GM12878 (cell line): ENCODE results near the gene GFM1. TPM values are rescaled to one million over a fixed set of nuclear protein-coding genes. Genes with fewer than 3 reads are reported as not detected.

Experiments used
- ATAC-seq: fragments of 200-7000 bp; cut with Tn5 transposase; 3 replicates; pipeline ENCODE4 v1.9.1; 2020; ENCODE audit warnings: mild to moderate bottlenecking, moderate library complexity
- BruUV-seq: library from RNA; stranded (reverse); fragments of 400-500 nt; replicated peaks from 2 replicates; lab custom pipeline; 2021; lab: Mats Ljungman, UMichigan
- CTCF ChIA-PET: fragments of 300-600 bp; sonication (Branson Sonifier 250); formaldehyde crosslinking; extraction: SDS; loops from one replicate; lab custom pipeline; 2021; ENCODE audit warnings: inconsistent platforms; lab: Yijun Ruan, JAX
- POLR2A ChIA-PET: fragments of 350-600 bp; formaldehyde crosslinking; extraction: SDS; loops from one replicate; lab custom pipeline; 2021; ENCODE audit warnings: inconsistent platforms; lab: Charles Lee
- RAD21 ChIA-PET: fragments of 300-600 bp; sonication (Branson Sonifier 250); formaldehyde crosslinking; loops from one replicate; lab custom pipeline; 2023; ENCODE audit warnings: antibody characterized with exemption; ENCODE audit not compliant: unreplicated experiment; lab: Charles Lee
- SMC1A ChIA-PET: fragments of 300-600 bp; sonication (Branson Sonifier 250); formaldehyde crosslinking; loops from one replicate; lab custom pipeline; 2023; ENCODE audit not compliant: unreplicated experiment, uncharacterized antibody; lab: Charles Lee
- DNase-seq: peaks from one replicate; pipeline ENCODE4 v3.0.0-alpha.2; 2011; ENCODE audit warnings: low read depth, low spot score
- FAIRE-seq: peaks from 3 replicates; lab custom pipeline; 2011; peaks lifted over from hg19 to GRCh38; lab: Jason Lieb, UNC
- H2AFZ ChIP-seq: 2 replicates; pipeline ENCODE4 v1.6.0; 2011; ENCODE audit warnings: low read depth, low read length, control low read depth; ENCODE audit not compliant: control insufficient read depth
- H3K27ac ChIP-seq: 2 replicates; pipeline ENCODE4 v1.5.1; 2011; ENCODE audit warnings: control low read depth; ENCODE audit not compliant: control insufficient read depth, insufficient read depth
- H3K27me3 ChIP-seq, 2 experiments: replicated peaks in 1 of 2; 2 replicates each; pipeline versions ENCODE4 v1.6.0 to v1.6.1; 2011; ENCODE audit warnings: low read length in 1 of 2; ENCODE audit not compliant: control insufficient read depth in 2 of 2, insufficient read depth in 2 of 2
- H3K36me3 ChIP-seq, 2 experiments: 2 replicates each; pipeline ENCODE4 v1.5.1; 2011; ENCODE audit warnings: low read length in 1 of 2; ENCODE audit not compliant: control insufficient read depth in 2 of 2, insufficient read depth in 2 of 2
- H3K4me1 ChIP-seq: 2 replicates; pipeline ENCODE4 v1.6.1; 2011; ENCODE audit warnings: mild to moderate bottlenecking, low read length, moderate library complexity, mixed read lengths; ENCODE audit not compliant: control insufficient read depth, insufficient read depth
- H3K4me2 ChIP-seq: 2 replicates; pipeline ENCODE4 v1.6.0; 2011; ENCODE audit warnings: control low read depth; ENCODE audit not compliant: control insufficient read depth, insufficient read depth
- H3K4me3 ChIP-seq: fragments of 200-600 bp; sonication (generic); 2 replicates; pipeline ENCODE4 v1.5.1; 2016
- H3K79me2 ChIP-seq: 2 replicates; pipeline ENCODE4 v1.6.0; 2011; ENCODE audit warnings: low read length; ENCODE audit not compliant: control insufficient read depth, insufficient read depth
- H3K9ac ChIP-seq: 2 replicates; pipeline ENCODE4 v1.8.0; 2011; ENCODE audit warnings: low read length, control low read depth, mixed read lengths; ENCODE audit not compliant: control insufficient read depth, insufficient read depth
- H3K9me3 ChIP-seq: replicated peaks from 3 replicates; pipeline ENCODE4 v1.5.1; 2011; ENCODE audit warnings: mild to moderate bottlenecking, low read length; ENCODE audit not compliant: control insufficient read depth, insufficient read depth
- H4K20me1 ChIP-seq: 2 replicates; pipeline ENCODE4 v1.6.0; 2011; ENCODE audit not compliant: control insufficient read depth, insufficient read depth
- CBFB ChIP-seq: IDR thresholded peaks from 2 replicates; pipeline ENCODE4 v1.6.1; 2016; ENCODE audit warnings: antibody characterized with exemption, low read depth
- CHD4 ChIP-seq: fragments of 200-600 bp; sonication (generic); IDR thresholded peaks from 2 replicates; pipeline ENCODE4 v1.6.1; 2016; ENCODE audit warnings: mild to moderate bottlenecking
- GABPA ChIP-seq: IDR thresholded peaks from 2 replicates; pipeline ENCODE4 v1.6.1; 2014; ENCODE audit warnings: antibody characterized with exemption, low read depth, mild to moderate bottlenecking, inconsistent platforms
- MTA2 ChIP-seq: fragments of 450-650 bp; IDR thresholded peaks from 2 replicates; pipeline ENCODE4 v1.6.1; 2016; ENCODE audit warnings: low read depth, mild to moderate bottlenecking, moderate library complexity
- NR2C1 ChIP-seq: fragments of 450-650 bp; IDR thresholded peaks from 2 replicates; pipeline ENCODE4 v1.6.1; 2017; ENCODE audit warnings: antibody characterized with exemption, mild to moderate bottlenecking, moderate library complexity
- SREBF2 ChIP-seq: IDR thresholded peaks from 2 replicates; pipeline ENCODE4 v1.6.1; 2012; ENCODE audit warnings: mild to moderate bottlenecking, low read length
- TCF7 ChIP-seq: IDR thresholded peaks from 2 replicates; pipeline ENCODE4 v1.6.1; 2014; ENCODE audit warnings: antibody characterized with exemption, borderline replicate concordance
- ZNF274 ChIP-seq: IDR thresholded peaks from one replicate; pipeline ENCODE4 v1.8.0; 2011; ENCODE audit not compliant: insufficient read length, insufficient read depth
- WGBS: methylation state at CpG from one replicate; pipeline ENCODE4 v1.1.6; 2016; ENCODE audit warnings: low lambda C conversion rate; ENCODE audit not compliant: insufficient replicate concordance, insufficient coverage; ENCODE audit errors: missing lambda C conversion rate; 5-methylcytosine and 5-hydroxymethylcytosine counted together
- in situ Hi-C: fragments of 300-500 bp; cut with MboI; formaldehyde crosslinking; loops from 9 replicates; pipeline ENCODE4 v1.14.3; 2018; ENCODE audit warnings: mixed read lengths
- intact Hi-C: fragments of 100-400 bp; cut with micrococcal nuclease; formaldehyde crosslinking; loops from one replicate; pipeline ENCODE4 v1.14.2; 2022; ENCODE audit not compliant: unreplicated experiment
- polyA plus RNA-seq, 11 experiments: library from polyadenylated mRNA; depleted of rRNA in 4 of 11; unstranded in 6 of 11; stranded (reverse) in 5 of 11; fragments of >200 nt; fragmentation: Nextera tagmentation in 4 of 11; fragmentation: Illumina TruSeq in 1 of 11; extraction: Ambion mirVana in 4 of 11; extraction: Trizol in 1 of 11; gene quantifications; 1 replicate in 1 of 11; 2 replicates in 10 of 11; pipeline versions ENCODE4 v1.2.1 to v1.2.3, GENCODE V29; 2011 to 2016; ENCODE audit warnings: inconsistent platforms in 2 of 11, missing spikeins in 2 of 11, low read depth in 1 of 11
- total RNA-seq, 4 experiments: library from RNA; depleted of rRNA in 3 of 4; stranded (reverse); fragments of >200 nt in 3 of 4; fragmentation: Illumina TruSeq in 1 of 4; extraction: Trizol in 1 of 4; gene quantifications; 2 replicates each; pipeline versions ENCODE4 v1.2.1 to v1.2.3, GENCODE V29; 2013 to 2021
- TF ChIP-seq, protein P1 (sequence below): IDR thresholded peaks from 2 replicates; pipeline ENCODE4 v1.6.1; 2011; ENCODE audit warnings: borderline replicate concordance, low read depth, mild to moderate bottlenecking, moderate library complexity, low read length; ENCODE audit not compliant: insufficient read depth, poor library complexity, severe bottlenecking
- TF ChIP-seq, protein P2 (sequence below): fragments of 450-650 bp; IDR thresholded peaks from 2 replicates; pipeline ENCODE4 v1.6.1; 2018; ENCODE audit warnings: borderline replicate concordance, mild to moderate bottlenecking; ENCODE audit not compliant: partially characterized antibody
- TF ChIP-seq, protein P3 (sequence below): IDR thresholded peaks from 2 replicates; pipeline ENCODE4 v1.6.1; 2011; ENCODE audit warnings: low read depth, low read length, improper control_type of control experiment, borderline replicate concordance

The GFM1 gene
- total and polyA plus RNA-seq, 10 of the 15 experiments (the other 5 are each of a cell fraction or from before 2014, with no cell fraction given) = 36.9 to 87.2 (median 57.3) TPM

DNA sequence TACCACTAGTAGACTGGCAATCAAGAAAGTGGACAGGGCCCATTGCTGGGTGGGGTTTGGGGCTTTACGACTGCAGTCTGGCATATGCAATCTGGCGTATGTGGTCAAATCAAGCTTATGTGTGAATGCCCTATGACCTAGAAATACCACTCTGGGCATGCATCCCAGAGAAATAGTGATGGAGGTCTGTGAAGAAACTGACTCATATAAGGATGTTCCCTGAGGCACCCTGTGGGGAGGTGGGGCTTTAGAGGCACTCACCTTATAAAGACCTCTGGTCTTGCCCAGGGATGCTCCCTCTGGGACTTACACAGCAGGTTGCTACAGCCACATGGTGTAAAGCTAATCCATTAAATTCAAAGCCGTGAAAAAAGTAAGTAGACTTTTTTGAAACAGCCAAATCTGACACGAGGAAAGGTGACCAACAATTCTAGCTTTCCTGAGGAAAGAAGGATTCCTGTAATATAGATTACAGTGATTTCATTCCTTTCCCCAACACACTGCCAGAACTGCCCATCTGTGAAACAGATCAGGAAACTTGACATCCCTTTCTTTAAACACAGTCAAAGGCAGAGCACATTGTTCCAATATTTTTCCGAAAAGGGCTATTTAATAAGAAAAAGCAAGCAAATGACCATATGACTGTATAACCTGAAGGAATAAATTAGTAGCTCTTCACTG lies 74.3 kb downstream of the GFM1 start:
- Histone ChIP-seq H3K4me2 (no peak overlapping the region), H2AFZ (no peak overlapping the region), H3K9me3 (no peaks in the 10 kb centered on the region)
- ChIA-PET SMC1A (no interaction called here), CTCF (interaction anchor here (0.9 to 2.0 kb wide), 3 partner anchors 8 to 15 kb away, joined by 3 to 14 read pairs (median 6); no protein-coding TSS in a partner anchor), RAD21 (interaction anchor here (0.7 kb wide), 1 partner anchor 207 kb away, joined by 3 read pairs; no protein-coding TSS in a partner anchor)
- no peak for FAIRE-seq
- no peak for TF ChIP-seq CBFB
- TF ChIP-seq, all 136 proteins: peak for 0
- Histone ChIP-seq H3K27ac (no peak overlapping the region), H3K36me3 (no peaks in the 10 kb centered on the region; a peak in 3 of 4 replicates), H3K27me3 (no peaks in the 10 kb centered on the region), H3K9ac (no peak overlapping the region), H4K20me1 (no peaks in the 10 kb centered on the region), H3K4me3 (no peak overlapping the region), H3K4me1 (no peaks in the 10 kb centered on the region), H3K79me2 (no peaks in the 10 kb centered on the region)
- WGBS = 95% methylated on average over 5 of the region's 5 CpGs
- intact Hi-C loops (no loop called here), in situ Hi-C loops (no loop called here)
- BruUV-seq = no TSS peak
- POLR2A ChIA-PET = interaction anchor here (0.7 kb wide), 1 partner anchor 126 kb away, joined by 3 read pairs; no protein-coding TSS in a partner anchor
- DNase-seq (no peak), ATAC-seq (no peak)

DNA sequence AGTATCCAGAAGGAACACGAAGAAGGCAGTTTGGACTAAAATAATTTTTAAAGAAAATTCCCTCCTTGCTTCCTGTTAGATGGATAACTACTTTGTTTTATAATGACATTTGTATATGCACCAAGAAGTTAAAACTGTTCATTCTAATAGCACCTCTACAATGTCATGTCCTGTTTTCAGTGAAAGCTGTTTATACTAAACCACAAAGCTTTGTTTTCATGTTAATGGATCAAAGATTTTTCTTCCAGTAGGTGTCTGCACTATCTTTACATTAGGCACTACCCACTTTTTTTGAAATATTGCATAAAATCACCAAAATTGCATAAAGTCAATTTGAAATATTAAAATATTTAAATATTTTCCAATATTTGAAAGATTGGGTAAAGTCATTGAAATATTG lies 77.8 kb downstream of the GFM1 start:
- ChIA-PET CTCF (no interaction called here), RAD21 (interaction anchor here (0.7 to 1.6 kb wide), 2 partner anchors 182 to 645 kb away, joined by 3 to 4 read pairs; no protein-coding TSS in a partner anchor), SMC1A (interaction anchor here (1.0 kb wide), 1 partner anchor 9 kb away, joined by 3 read pairs; no protein-coding TSS in a partner anchor), POLR2A (interaction anchor here (0.7 kb wide), 1 partner anchor 18 kb away, joined by 4 read pairs; no protein-coding TSS in a partner anchor)
- no TSS peak for BruUV-seq
- no peak overlapping the region for H3K9ac ChIP-seq
- no peaks in the 10 kb centered on the region for H3K27me3 ChIP-seq
- DNase-seq (no peak), ATAC-seq (no peak), FAIRE-seq (no peak)
- no peaks in the 10 kb centered on the region for H3K79me2 ChIP-seq
- H3K4me2 ChIP-seq = no peak overlapping the region
- H3K9me3 ChIP-seq = no peaks in the 10 kb centered on the region
- 83% methylated on average over 1 of the region's 1 CpG for WGBS
- no peaks in the 10 kb centered on the region for H4K20me1 ChIP-seq
- no peak overlapping the region for H3K4me3 ChIP-seq
- in situ Hi-C loops (loop anchor here (5.0 kb wide), 1 partner anchor 70 kb away; no protein-coding TSS in a partner anchor), intact Hi-C loops (no loop called here)
- H3K4me1 ChIP-seq = no peaks in the 10 kb centered on the region
- no peaks in the 10 kb centered on the region; a peak in 2 of 4 replicates for H3K36me3 ChIP-seq
- no peak overlapping the region for H3K27ac ChIP-seq
- no peak overlapping the region for H2AFZ ChIP-seq
- TF ChIP-seq TCF7 = no peak
- no peak for TF ChIP-seq ZNF274
- TF ChIP-seq CHD4 = no peak
- no peak for TF ChIP-seq SREBF2
- TF ChIP-seq NR2C1 = no peak
- TF ChIP-seq GABPA = no peak
- TF ChIP-seq, protein P1, sequence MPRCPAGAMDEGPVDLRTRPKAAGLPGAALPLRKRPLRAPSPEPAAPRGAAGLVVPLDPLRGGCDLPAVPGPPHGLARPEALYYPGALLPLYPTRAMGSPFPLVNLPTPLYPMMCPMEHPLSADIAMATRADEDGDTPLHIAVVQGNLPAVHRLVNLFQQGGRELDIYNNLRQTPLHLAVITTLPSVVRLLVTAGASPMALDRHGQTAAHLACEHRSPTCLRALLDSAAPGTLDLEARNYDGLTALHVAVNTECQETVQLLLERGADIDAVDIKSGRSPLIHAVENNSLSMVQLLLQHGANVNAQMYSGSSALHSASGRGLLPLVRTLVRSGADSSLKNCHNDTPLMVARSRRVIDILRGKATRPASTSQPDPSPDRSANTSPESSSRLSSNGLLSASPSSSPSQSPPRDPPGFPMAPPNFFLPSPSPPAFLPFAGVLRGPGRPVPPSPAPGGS = no peak
- TF ChIP-seq MTA2 = no peak
- TF ChIP-seq, protein P2, sequence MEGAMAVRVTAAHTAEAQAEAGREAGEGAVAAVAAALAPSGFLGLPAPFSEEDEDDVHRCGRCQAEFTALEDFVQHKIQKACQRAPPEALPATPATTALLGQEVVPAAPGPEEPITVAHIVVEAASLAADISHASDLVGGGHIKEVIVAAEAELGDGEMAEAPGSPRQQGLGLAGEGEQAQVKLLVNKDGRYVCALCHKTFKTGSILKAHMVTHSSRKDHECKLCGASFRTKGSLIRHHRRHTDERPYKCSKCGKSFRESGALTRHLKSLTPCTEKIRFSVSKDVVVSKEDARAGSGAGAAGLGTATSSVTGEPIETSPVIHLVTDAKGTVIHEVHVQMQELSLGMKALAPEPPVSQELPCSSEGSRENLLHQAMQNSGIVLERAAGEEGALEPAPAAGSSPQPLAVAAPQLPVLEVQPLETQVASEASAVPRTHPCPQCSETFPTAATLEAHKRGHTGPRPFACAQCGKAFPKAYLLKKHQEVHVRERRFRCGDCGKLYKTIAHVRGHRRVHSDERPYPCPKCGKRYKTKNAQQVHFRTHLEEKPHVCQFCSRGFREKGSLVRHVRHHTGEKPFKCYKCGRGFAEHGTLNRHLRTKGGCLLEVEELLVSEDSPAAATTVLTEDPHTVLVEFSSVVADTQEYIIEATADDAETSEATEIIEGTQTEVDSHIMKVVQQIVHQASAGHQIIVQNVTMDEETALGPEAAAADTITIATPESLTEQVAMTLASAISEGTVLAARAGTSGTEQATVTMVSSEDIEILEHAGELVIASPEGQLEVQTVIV = no peak
- TF ChIP-seq, protein P3, sequence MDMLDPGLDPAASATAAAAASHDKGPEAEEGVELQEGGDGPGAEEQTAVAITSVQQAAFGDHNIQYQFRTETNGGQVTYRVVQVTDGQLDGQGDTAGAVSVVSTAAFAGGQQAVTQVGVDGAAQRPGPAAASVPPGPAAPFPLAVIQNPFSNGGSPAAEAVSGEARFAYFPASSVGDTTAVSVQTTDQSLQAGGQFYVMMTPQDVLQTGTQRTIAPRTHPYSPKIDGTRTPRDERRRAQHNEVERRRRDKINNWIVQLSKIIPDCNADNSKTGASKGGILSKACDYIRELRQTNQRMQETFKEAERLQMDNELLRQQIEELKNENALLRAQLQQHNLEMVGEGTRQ = no peak
